Astrocyte (in vitro differentiated cells and primary cell): Measurements from ENCODE around the gene LTA. TPM values are rescaled to one million over a fixed set of nuclear protein-coding genes. Genes with fewer than 3 reads are reported as not detected.

Experiments used
- DNase-seq: peaks from one replicate; pipeline ENCODE4 v3.0.0-alpha.2; 2010; ENCODE audit warnings: low read depth
- FAIRE-seq: peaks from 2 replicates; lab custom pipeline; 2011; peaks lifted over from hg19 to GRCh38; lab: Jason Lieb, UNC
- H2AFZ ChIP-seq: 2 replicates; pipeline ENCODE4 v1.6.0; 2012; ENCODE audit warnings: low read depth, low read length, inconsistent platforms
- H3K27ac ChIP-seq: 2 replicates; pipeline ENCODE4 v1.5.1; 2011; ENCODE audit warnings: low read depth, low read length, inconsistent platforms
- H3K27me3 ChIP-seq: 2 replicates; pipeline ENCODE4 v1.6.0; 2011; ENCODE audit warnings: low read length, inconsistent platforms; ENCODE audit not compliant: insufficient read depth
- H3K36me3 ChIP-seq: 2 replicates; pipeline ENCODE4 v1.5.1; 2011; ENCODE audit warnings: low read length, inconsistent platforms; ENCODE audit not compliant: insufficient read depth
- H3K4me1 ChIP-seq: 2 replicates; pipeline ENCODE4 v1.5.1; 2011; ENCODE audit warnings: low read length, inconsistent platforms; ENCODE audit not compliant: insufficient read depth
- H3K4me2 ChIP-seq: 2 replicates; pipeline ENCODE4 v1.6.0; 2012; ENCODE audit warnings: low read length, inconsistent platforms
- H3K4me3 ChIP-seq: 2 replicates; pipeline ENCODE4 v1.5.1; 2011; ENCODE audit warnings: low read depth, mild to moderate bottlenecking, low read length, inconsistent platforms; ENCODE audit not compliant: insufficient read depth
- H3K79me2 ChIP-seq: 2 replicates; pipeline ENCODE4 v1.6.0; 2012; ENCODE audit warnings: mild to moderate bottlenecking, low read length, inconsistent platforms; ENCODE audit not compliant: insufficient read depth
- H3K9ac ChIP-seq: 2 replicates; pipeline ENCODE4 v1.6.0; 2012; ENCODE audit warnings: mild to moderate bottlenecking, low read length, inconsistent platforms
- H3K9me3 ChIP-seq: 2 replicates; pipeline ENCODE4 v1.5.1; 2012; ENCODE audit warnings: low read depth, mild to moderate bottlenecking, low read length, inconsistent platforms; ENCODE audit not compliant: insufficient read depth
- H4K20me1 ChIP-seq: 2 replicates; pipeline ENCODE4 v1.6.0; 2012; ENCODE audit warnings: low read length, inconsistent platforms; ENCODE audit not compliant: insufficient read depth
- H3K27ac Mint-ChIP-seq: one replicate; pipeline ENCODE4 v1.8.0; 2021; ENCODE audit warnings: mild to moderate bottlenecking, mixed read lengths; ENCODE audit not compliant: unreplicated experiment
- H3K27me3 Mint-ChIP-seq: one replicate; pipeline ENCODE4 v1.8.0; 2021; ENCODE audit warnings: low read depth, mixed read lengths; ENCODE audit not compliant: unreplicated experiment
- H3K36me3 Mint-ChIP-seq: one replicate; pipeline ENCODE4 v1.8.0; 2021; ENCODE audit warnings: low read depth, mixed read lengths; ENCODE audit not compliant: unreplicated experiment
- H3K4me1 Mint-ChIP-seq: one replicate; pipeline ENCODE4 v1.8.0; 2021; ENCODE audit warnings: low read depth, mixed read lengths; ENCODE audit not compliant: unreplicated experiment
- H3K4me3 Mint-ChIP-seq: one replicate; pipeline ENCODE4 v1.8.0; 2021; ENCODE audit warnings: mild to moderate bottlenecking, moderate library complexity, mixed read lengths; ENCODE audit not compliant: unreplicated experiment
- H3K9me3 Mint-ChIP-seq: one replicate; pipeline ENCODE4 v1.8.0; 2021; ENCODE audit warnings: mild to moderate bottlenecking, mixed read lengths; ENCODE audit not compliant: unreplicated experiment
- EZH2 ChIP-seq: IDR thresholded peaks from 2 replicates; pipeline ENCODE4 v1.6.1; 2012; ENCODE audit warnings: mild to moderate bottlenecking, low read length, inconsistent platforms; ENCODE audit not compliant: insufficient read depth
- total RNA-seq: library from RNA; stranded (reverse); gene quantifications from 2 replicates; pipeline ENCODE4 v1.2.1, GENCODE V29; 2021
- TF ChIP-seq, protein P1 (sequence below): IDR thresholded peaks from 2 replicates; pipeline ENCODE4 v1.5.1; 2011; ENCODE audit warnings: low read depth, mild to moderate bottlenecking, inconsistent platforms, low read length, moderate library complexity; ENCODE audit not compliant: insufficient read depth

Gene LTA
- total RNA-seq, 1 donor from 2014 or later: not detected

DNA sequence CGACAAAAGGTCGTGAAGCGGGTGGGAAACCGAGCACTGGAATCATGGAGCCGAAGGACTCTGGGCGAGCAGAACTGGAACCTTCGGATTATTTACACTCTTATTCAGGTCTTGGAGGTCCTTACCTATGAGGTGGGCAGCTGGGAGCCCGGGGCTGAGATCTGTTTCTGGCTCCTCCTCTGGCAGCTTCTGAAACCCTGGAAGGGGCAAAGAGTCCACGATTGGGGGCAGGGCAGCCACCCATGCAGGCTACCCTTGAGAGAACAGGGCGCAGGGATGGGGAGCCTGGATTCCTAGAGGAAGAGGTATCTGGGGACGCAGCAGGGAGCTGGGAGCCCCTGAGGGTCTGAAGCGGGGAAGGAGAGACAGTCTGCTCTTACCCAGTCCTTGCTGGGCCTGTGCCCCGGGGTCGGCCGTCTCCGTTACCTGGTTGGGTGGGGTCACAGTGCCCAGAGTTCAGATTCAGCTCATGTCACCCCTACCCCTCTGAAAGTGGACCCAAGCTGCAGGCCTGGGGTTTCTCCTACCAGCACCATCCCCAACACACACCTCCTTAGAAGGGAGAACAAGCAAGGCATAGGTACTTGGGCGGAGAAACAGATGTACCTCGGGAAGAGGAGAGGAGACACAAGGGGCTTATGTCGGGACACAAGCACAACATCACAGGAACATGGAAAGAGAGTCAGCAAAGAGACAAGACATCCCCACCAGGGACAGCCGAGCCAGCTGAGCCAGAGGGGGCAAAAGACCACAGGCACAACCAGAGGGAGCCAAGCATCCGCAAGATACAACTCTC, 9.5 kb downstream of the LTA start:
- Histone ChIP-seq H3K4me3 (peak overlapping the region; percentile 77), H3K9ac (peak overlapping the region; percentile 86), H3K4me2 (peak overlapping the region; percentile 95), H3K36me3 (no peaks in the 10 kb centered on the region), H3K79me2 (no peaks in the 10 kb centered on the region), H3K27ac (no peak overlapping the region), H4K20me1 (no peaks in the 10 kb centered on the region), H3K4me1 (peaks cover 11% of the 10 kb centered on the region), H3K27me3 (no peaks in the 10 kb centered on the region), H3K9me3 (no peaks in the 10 kb centered on the region), H2AFZ (peak overlapping the region; percentile 98)
- Mint-ChIP-seq H3K27me3 (peaks cover 6% of the 10 kb centered on the region), H3K4me3 (peak overlapping the region; percentile 98), H3K36me3 (no peaks in the 10 kb centered on the region), H3K4me1 (peaks cover 4% of the 10 kb centered on the region), H3K27ac (peak overlapping the region; percentile 48), H3K9me3 (no peaks in the 10 kb centered on the region)
- DNase-seq (no peak), FAIRE-seq (no peak)
- no peak for TF ChIP-seq EZH2
- TF ChIP-seq, protein P1, sequence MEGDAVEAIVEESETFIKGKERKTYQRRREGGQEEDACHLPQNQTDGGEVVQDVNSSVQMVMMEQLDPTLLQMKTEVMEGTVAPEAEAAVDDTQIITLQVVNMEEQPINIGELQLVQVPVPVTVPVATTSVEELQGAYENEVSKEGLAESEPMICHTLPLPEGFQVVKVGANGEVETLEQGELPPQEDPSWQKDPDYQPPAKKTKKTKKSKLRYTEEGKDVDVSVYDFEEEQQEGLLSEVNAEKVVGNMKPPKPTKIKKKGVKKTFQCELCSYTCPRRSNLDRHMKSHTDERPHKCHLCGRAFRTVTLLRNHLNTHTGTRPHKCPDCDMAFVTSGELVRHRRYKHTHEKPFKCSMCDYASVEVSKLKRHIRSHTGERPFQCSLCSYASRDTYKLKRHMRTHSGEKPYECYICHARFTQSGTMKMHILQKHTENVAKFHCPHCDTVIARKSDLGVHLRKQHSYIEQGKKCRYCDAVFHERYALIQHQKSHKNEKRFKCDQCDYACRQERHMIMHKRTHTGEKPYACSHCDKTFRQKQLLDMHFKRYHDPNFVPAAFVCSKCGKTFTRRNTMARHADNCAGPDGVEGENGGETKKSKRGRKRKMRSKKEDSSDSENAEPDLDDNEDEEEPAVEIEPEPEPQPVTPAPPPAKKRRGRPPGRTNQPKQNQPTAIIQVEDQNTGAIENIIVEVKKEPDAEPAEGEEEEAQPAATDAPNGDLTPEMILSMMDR: no peak

DNA sequence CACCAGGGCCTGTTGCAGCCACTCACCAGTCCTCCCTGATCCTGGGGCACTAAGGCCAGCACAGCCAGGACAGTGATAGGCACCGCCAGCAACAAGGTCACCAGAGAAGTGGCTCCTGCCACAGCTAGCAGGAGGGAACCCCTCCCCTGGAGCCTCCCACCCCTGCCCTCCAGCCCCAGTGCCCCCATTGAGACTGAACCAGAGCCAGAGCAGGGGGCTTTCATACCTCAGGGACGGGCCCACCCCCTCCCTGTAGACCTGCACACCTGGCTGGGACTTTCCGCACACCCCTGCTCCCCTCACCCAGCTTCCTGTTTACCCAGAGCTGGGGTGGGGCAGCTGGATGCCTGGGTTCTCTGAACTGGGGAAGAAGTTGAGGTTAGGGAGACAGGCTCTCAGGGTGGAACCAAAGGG, 10.1 kb downstream of the LTA start, which contains the start of gene LTB:
Gene LTB, minus strand, starts transcription at position 195 of the 414 bp plus-strand sequence. Its CDS starts 7 bp downstream, at position 188.
- Histone ChIP-seq H3K79me2 (no peaks in the 10 kb centered on the region), H2AFZ (peak within 1 kb of the TSS; percentile 98)

More for the DNA sequence above, 10.1 kb downstream of the LTA start, which contains the start of gene LTB:
- peak within 1 kb of the TSS; percentile 86 for H3K9ac ChIP-seq
- TF ChIP-seq, protein P1: no peak
- no peak for TF ChIP-seq EZH2
- peak within 1 kb of the TSS; percentile 95 for H3K4me2 ChIP-seq
- peak within 1 kb of the TSS; percentile 48 for H3K27ac Mint-ChIP-seq
- no peaks in the 10 kb centered on the region for H3K36me3 Mint-ChIP-seq
- peak within 1 kb of the TSS; percentile 77 for H3K4me3 ChIP-seq
- H3K9me3 ChIP-seq: no peaks in the 10 kb centered on the region
- H3K4me1 ChIP-seq: peaks cover 11% of the 10 kb centered on the region
- peaks cover 4% of the 10 kb centered on the region for H3K4me1 Mint-ChIP-seq
- no peaks in the 10 kb centered on the region for H3K9me3 Mint-ChIP-seq
- no peak within 1 kb of the TSS for H3K27ac ChIP-seq
- no peaks in the 10 kb centered on the region for H3K27me3 ChIP-seq
- DNase-seq: no peak
- H3K4me3 Mint-ChIP-seq: peak within 1 kb of the TSS; percentile 98
- H4K20me1 ChIP-seq: no peaks in the 10 kb centered on the region
- no peaks in the 10 kb centered on the region for H3K36me3 ChIP-seq
- H3K27me3 Mint-ChIP-seq: peaks cover 4% of the 10 kb centered on the region
- no peak for FAIRE-seq
